GM21717 (cell line): ENCODE data around the gene BEND4.
"Not testable (repeated sequence)": the region's sequence is repeated elsewhere in the genome, so short reads cannot be mapped to it uniquely, and the experiment has no call there.

Source experiments
- ATAC-seq: cut with Tn5 transposase; IDR thresholded peaks from one replicate; pipeline ENCODE4 v1.9.1; 2021; ENCODE audit warnings: mild to moderate bottlenecking, moderate library complexity; ENCODE audit not compliant: unreplicated experiment

BEND4 gene

GRCh38 chr4:42152507-42153504 is at the start of gene BEND4:
TSS of gene BEND4 (minus strand) at chr4:42152655. CDS start at chr4:42152143, 512 bp downstream.
- peak; percentile 24 for ATAC-seq

- ATAC-seq, result no peak
Observed at GRCh38 chr4:42197341-42197740, 44.9 kb upstream of the BEND4 start.

- no peak for ATAC-seq
Observed at GRCh38 chr4:42172921-42173320, 20.5 kb upstream of the BEND4 start.

- no peak for ATAC-seq
Observed at GRCh38 chr4:42172128-42172790, 19.8 kb upstream of the BEND4 start.

GRCh38 chr4:42167709-42168108 is 15.3 kb upstream of the BEND4 start:
- peak; percentile 100 for ATAC-seq

- not testable (repeated sequence) for ATAC-seq
Observed at GRCh38 chr4:42166186-42166585, 13.7 kb upstream of the BEND4 start.

GRCh38 chr4:42159271-42160001 is 7.0 kb upstream of the BEND4 start:
- ATAC-seq, result no peak

- peak; percentile 66 for ATAC-seq
Observed at GRCh38 chr4:42151568-42152506, 618 bp downstream of the BEND4 start.

GRCh38 chr4:42150653-42151567 is 1.5 kb downstream of the BEND4 start:
- ATAC-seq, result peak; percentile 49

GRCh38 chr4:42149004-42149403 is 3.5 kb downstream of the BEND4 start:
- ATAC-seq, result no peak

- ATAC-seq, result no peak
Observed at GRCh38 chr4:42148425-42148824, 4.0 kb downstream of the BEND4 start.

GRCh38 chr4:42144028-42144427 is 8.4 kb downstream of the BEND4 start:
- no peak for ATAC-seq

GRCh38 chr4:42142591-42142990 is 9.9 kb downstream of the BEND4 start:
- ATAC-seq, result no peak

GRCh38 chr4:42136371-42136770 is 16.1 kb downstream of the BEND4 start:
- no peak for ATAC-seq

- ATAC-seq, result no peak
Observed at GRCh38 chr4:42133006-42133405, 19.4 kb downstream of the BEND4 start.

- no peak for ATAC-seq
Observed at GRCh38 chr4:42132099-42132498, 20.4 kb downstream of the BEND4 start.

GRCh38 chr4:42123071-42123644 is 29.3 kb downstream of the BEND4 start:
- ATAC-seq, result no peak

GRCh38 chr4:42122237-42122636 is 30.2 kb downstream of the BEND4 start:
- no peak for ATAC-seq

GRCh38 chr4:42119886-42120285 is 32.6 kb downstream of the BEND4 start:
- no peak for ATAC-seq
